ENCODE measurements around the gene WDR72. TPM values are rescaled to one million over a fixed set of nuclear protein-coding genes. Genes with fewer than 3 reads are reported as not detected.

The WDR72 gene
- total and polyA plus RNA-seq, 2 of the 8 experiments (the other 6 are each of a cell fraction or from before 2014, with no cell fraction given), result 1.2 to 1.9 TPM

GRCh38 chr15:53563627-53564026 is 195.8 kb downstream of the WDR72 start:
- Histone ChIP-seq H3K56ac (replicated peaks; ENCODE audit: insufficient read length, low read depth, low read length) (no peak overlapping the region), H2AK5ac (ENCODE audit: low read depth, low read length) (no peak overlapping the region), H3K23ac (ENCODE audit: insufficient read length) (no peak overlapping the region), H3K4me3 (ENCODE audit: extremely low read depth in 1 of 4, insufficient read depth in 2 of 4, low read depth in 3 of 4, low read length in 4 of 4) (no peak overlapping the region), H3K4me2 (ENCODE audit: insufficient read depth in 1 of 2, low read depth in 2 of 2, low read length in 2 of 2) (no peak overlapping the region), H3K4ac (replicated peaks; ENCODE audit: insufficient read length, low read depth, low read length) (no peak overlapping the region), H3K36me3 (ENCODE audit: control insufficient read depth in 2 of 4, insufficient read depth in 4 of 4, low read length in 3 of 4) (no peaks in the 10 kb centered on the region), H3K27me3 (replicated peaks in 1 of 4; ENCODE audit: control insufficient read depth in 3 of 4, extremely low read depth in 1 of 4, insufficient read depth in 3 of 4, low read length in 3 of 4) (no peaks in the 10 kb centered on the region), H3K79me1 (ENCODE audit: low read depth, low read length) (no peaks in the 10 kb centered on the region), H4K20me1 (replicated peaks in 1 of 2; ENCODE audit: control insufficient read depth in 1 of 2, insufficient read depth in 2 of 2, low read length in 2 of 2) (no peaks in the 10 kb centered on the region), H3K9ac (replicated peaks in 1 of 4; ENCODE audit: extremely low read depth in 1 of 4, low read depth in 3 of 4, low read length in 3 of 4) (no peak overlapping the region), H3K23me2 (ENCODE audit: low read depth, low read length) (no peaks in the 10 kb centered on the region), H2BK15ac (ENCODE audit: low read length) (no peak overlapping the region), H3K27ac (ENCODE audit: low read depth, low read length) (no peak overlapping the region), H2BK20ac (ENCODE audit: low read length) (no peak overlapping the region), H4K91ac (replicated peaks; ENCODE audit: insufficient read length, low read length) (no peak overlapping the region), H4K5ac (ENCODE audit: insufficient read length, low read depth, low read length) (no peak overlapping the region), H3K79me2 (ENCODE audit: control insufficient read depth in 1 of 2, insufficient read depth in 2 of 2, low read length in 2 of 2) (no peaks in the 10 kb centered on the region), H4K8ac (ENCODE audit: extremely low read depth, insufficient read depth, low read length) (no peak overlapping the region), H2BK12ac (ENCODE audit: low read depth, low read length) (no peak overlapping the region), H3K18ac (ENCODE audit: extremely low read depth, low read length) (no peak overlapping the region), H3K9me3 (ENCODE audit: insufficient read depth in 2 of 2, low read depth in 1 of 2, low read length in 1 of 2) (no peaks in the 10 kb centered on the region), H2BK5ac (ENCODE audit: low read depth, low read length) (no peak overlapping the region), H2BK120ac (replicated peaks; ENCODE audit: low read depth, low read length) (no peak overlapping the region), H3K14ac (ENCODE audit: insufficient read length) (no peak overlapping the region), H2AFZ (ENCODE audit: low read length) (no peak overlapping the region), H3K4me1 (replicated peaks in 1 of 4; ENCODE audit: control insufficient read depth in 3 of 4, insufficient read depth in 4 of 4, low read length in 3 of 4) (peaks cover 0 to 11% (median 3%) of the 10 kb centered on the region in 4 experiments; a peak in 3 of 7 replicates)
- DNase-seq (ENCODE audit: low read depth in 1 of 2, low spot score in 2 of 2) (no peak), FAIRE-seq (no peak)
- ChIA-PET POLR2A (ENCODE audit: partially characterized antibody) (no interaction called here), CTCF (ENCODE audit: partially characterized antibody) (no interaction called here)
- WGBS, 2 experiments (ENCODE audit: extremely low coverage in 1 of 2, insufficient coverage in 1 of 2, insufficient read length in 1 of 2, insufficient replicate concordance in 2 of 2, low coverage in 1 of 2, low lambda C conversion rate in 2 of 2, missing lambda C conversion rate in 1 of 2), result 90% methylated on average over 4 of the region's 4 CpGs; no CpG with 5 or more reads in 1 of the 2 experiments
- no peak for TF ChIP-seq CTBP2 (IDR thresholded peaks at IDR 0.05; ENCODE audit: borderline replicate concordance, insufficient read depth, insufficient read length, low read length)
- TF ChIP-seq CHD2 (IDR thresholded peaks at IDR 0.05; ENCODE audit: low read length), result no peak
- TF ChIP-seq TEAD4 (IDR thresholded peaks at IDR 0.05; ENCODE audit: low read depth, low read length), result no peak
- TF ChIP-seq RBBP5 (IDR thresholded peaks at IDR 0.05; ENCODE audit: borderline replicate concordance, low read depth, low read length), result no peak
